Esophagus squamous epithelium (tissue), 5 donors: ENCODE data around the gene UGT1A5. TPM values are rescaled to one million over a fixed set of nuclear protein-coding genes. Genes with fewer than 3 reads are reported as not detected.
"Not testable (repeated sequence)": the region's sequence is repeated elsewhere in the genome, so short reads cannot be mapped to it uniquely, and the experiment has no call there.

Source experiments
- DNase-seq: peaks from one replicate; lab custom pipeline; 2025; lab: John Stamatoyannopoulos, UW
- H3K27ac ChIP-seq, 4 donors: fragments of 200-600 bp; sonication (generic); one replicate each; pipeline ENCODE4 v1.5.1; 2016 to 2019; ENCODE audit warnings: mild to moderate bottlenecking in 1 of 4
- H3K27me3 ChIP-seq, 4 donors: fragments of 200-600 bp; sonication (generic); 1 replicate in 3 of 4; 2 replicates in 1 of 4; pipeline versions ENCODE4 v1.5.1 to v1.6.0; 2017 to 2021; ENCODE audit warnings: antibody characterized with exemption in 1 of 4
- H3K36me3 ChIP-seq, 3 donors: fragments of 200-600 bp; sonication (generic); one replicate each; pipeline ENCODE4 v1.5.1; 2016 to 2019
- H3K4me1 ChIP-seq, 3 donors: fragments of 200-600 bp; sonication (generic); one replicate each; pipeline ENCODE4 v1.5.1; 2017 to 2019
- H3K4me3 ChIP-seq, 4 donors: fragments of 200-600 bp; sonication (generic); 1 replicate in 3 of 4; 2 replicates in 1 of 4; pipeline ENCODE4 v1.5.1; 2016 to 2019; ENCODE audit warnings: mild to moderate bottlenecking in 2 of 4, moderate library complexity in 1 of 4
- H3K9me3 ChIP-seq, 3 donors: fragments of 200-600 bp; sonication (generic); one replicate each; pipeline ENCODE4 v1.5.1; 2016 to 2019
- CTCF ChIP-seq, 6 experiments: fragments of 450-650 bp in 4 of 6; fragments of 200-600 bp in 2 of 6; sonication (generic) in 2 of 6; IDR thresholded peaks; one replicate each; pipeline ENCODE4 v1.5.1; 2016 to 2019; ENCODE audit warnings: antibody characterized with exemption in 6 of 6, mild to moderate bottlenecking in 4 of 6, moderate library complexity in 4 of 6
- POLR2A ChIP-seq, 4 donors: fragments of 450-650 bp; IDR thresholded peaks; one replicate each; pipeline ENCODE4 v1.6.1; 2017; ENCODE audit warnings: antibody characterized with exemption in 4 of 4, mild to moderate bottlenecking in 4 of 4, moderate library complexity in 3 of 4
- WGBS, 2 donors: methylation state at CpG; one replicate each; pipeline ENCODE4 v1.1.5; 2018; 5-methylcytosine and 5-hydroxymethylcytosine counted together
- intact Hi-C: fragments of 100-400 bp; cut with DNase I; formaldehyde crosslinking; loops from one replicate; pipeline ENCODE4 v1.15.0; 2022
- total RNA-seq, 4 donors: library from RNA; depleted of rRNA; stranded (reverse); fragments of >200 nt; gene quantifications; one replicate each; pipeline ENCODE4 v1.1.0, GENCODE V29; 2016
- donor health status: DM: yes; HTN: yes; CAD: no.

The UGT1A5 gene
- total RNA-seq, 4 donors from 2014 or later: 0.67 to 9.7 (median 5.8) TPM

GRCh38 chr2:233740870-233741269, 28.2 kb downstream of the UGT1A5 start:
- Histone ChIP-seq H3K4me3 (no peak overlapping the region), H3K27me3 (no peaks in the 10 kb centered on the region), H3K4me1 (no peaks in the 10 kb centered on the region), H3K36me3 (peaks cover 0 to 34% (median 0%) of the 10 kb centered on the region in 3 donors), H3K9me3 (no peaks in the 10 kb centered on the region), H3K27ac (no peak overlapping the region)
- no peak for TF ChIP-seq POLR2A (IDR thresholded peaks at IDR 0.05)
- no peak for DNase-seq
- WGBS, 2 donors: 66% methylated on average over 2 of the region's 2 CpGs
- intact Hi-C loops: no loop called here

DNA sequence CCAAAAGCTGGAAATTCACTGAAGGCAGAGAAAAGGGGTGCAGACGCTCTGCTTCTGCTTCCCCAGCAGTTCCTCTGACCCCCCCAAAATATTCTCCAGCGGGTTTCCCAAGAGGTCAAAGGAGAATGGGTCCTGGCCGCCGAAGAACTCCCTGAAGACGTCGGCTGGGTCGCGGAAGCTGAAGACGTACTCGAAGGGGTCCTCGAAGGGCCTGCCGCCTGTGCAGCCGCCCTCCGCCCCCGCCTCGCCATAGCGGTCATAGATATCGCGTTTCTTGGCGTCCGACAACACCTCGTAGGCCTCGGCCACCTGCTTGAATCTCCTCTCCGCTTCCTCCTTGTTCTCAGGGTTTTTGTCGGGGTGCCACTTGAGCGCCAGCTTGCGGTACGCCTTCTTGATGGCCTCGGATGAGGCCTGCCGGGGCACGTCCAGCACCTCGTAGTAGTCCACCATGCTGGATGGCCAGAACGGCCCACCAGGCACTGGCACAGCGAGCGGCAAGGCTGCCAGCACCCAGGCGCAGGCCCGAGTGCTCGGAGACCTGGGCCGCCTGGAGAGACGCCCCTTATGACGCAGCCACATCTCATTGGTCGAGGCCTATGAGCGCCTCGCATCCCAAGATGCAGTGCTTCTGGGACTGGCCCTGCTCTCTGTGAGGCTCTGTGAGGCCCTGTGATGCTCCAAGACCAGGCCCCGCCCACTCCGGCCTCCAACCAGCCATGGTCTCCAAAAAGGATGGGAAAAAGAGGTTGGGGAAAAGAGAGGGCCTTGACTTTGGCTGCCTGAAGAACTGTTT, 31.0 kb downstream of the UGT1A5 start:
- H3K9me3 ChIP-seq: no peaks in the 10 kb centered on the region
- no peak for TF ChIP-seq POLR2A (IDR thresholded peaks at IDR 0.05)
- TF ChIP-seq CTCF (IDR thresholded peaks at IDR 0.05): no peak
- 96 to 97% methylated on average over 19 to 24 of the region's 46 CpGs for WGBS, 2 donors
- no peak for DNase-seq
- no peaks in the 10 kb centered on the region for H3K4me1 ChIP-seq
- peaks cover 0 to 22% (median 0%) of the 10 kb centered on the region in 3 donors for H3K36me3 ChIP-seq
- H3K27ac ChIP-seq: no peak overlapping the region
- intact Hi-C loops: no loop called here
- no peak overlapping the region for H3K4me3 ChIP-seq
- no peaks in the 10 kb centered on the region for H3K27me3 ChIP-seq

DNA sequence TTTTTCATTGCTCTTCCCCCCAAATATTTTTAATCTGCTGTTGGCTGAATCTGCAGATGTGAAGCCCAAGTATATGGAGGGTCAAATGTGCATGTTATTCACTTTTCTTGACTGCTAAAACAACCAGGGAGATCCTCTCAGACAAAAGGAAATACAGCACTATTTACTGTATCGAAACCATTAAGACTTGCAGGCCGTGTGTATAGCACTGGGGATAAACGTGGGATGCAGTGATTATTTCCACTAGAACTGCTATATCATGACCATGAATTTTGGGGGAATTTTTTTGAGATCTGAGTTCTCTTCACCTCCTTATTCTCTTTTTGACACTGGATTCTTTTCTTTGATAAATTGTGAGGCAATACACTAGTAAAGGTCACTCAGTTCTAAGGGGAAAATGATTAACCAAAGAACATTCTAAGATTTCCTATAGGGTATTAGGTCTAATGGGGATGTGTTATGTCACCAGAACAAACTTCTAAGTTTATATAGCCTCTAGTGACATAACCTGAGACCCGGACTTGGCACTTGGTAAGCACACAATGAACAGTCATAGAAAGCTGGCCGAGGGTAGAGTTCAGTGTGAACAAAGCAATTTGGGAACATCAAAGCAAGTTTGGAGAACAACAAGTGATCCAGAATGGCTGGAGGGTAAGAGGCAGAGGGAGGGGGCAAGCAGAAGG, 32.5 kb downstream of the UGT1A5 start:
- intact Hi-C loops: no loop called here
- 65 to 72% methylated on average over 5 of the region's 5 CpGs for WGBS, 2 donors
- TF ChIP-seq CTCF (IDR thresholded peaks at IDR 0.05): no peak
- TF ChIP-seq POLR2A (IDR thresholded peaks at IDR 0.05): no peak

GRCh38 chr2:233745838-233746237, 33.1 kb downstream of the UGT1A5 start:
- intact Hi-C loops, H3K4me3 ChIP-seq, H3K4me1 ChIP-seq, H3K27ac ChIP-seq, H3K9me3 ChIP-seq, DNase-seq, H3K27me3 ChIP-seq: not testable (repeated sequence)
- 75 to 86% methylated on average over 2 of the region's 2 CpGs for WGBS, 2 donors
- H3K36me3 ChIP-seq: peaks cover 0 to 17% (median 0%) of the 10 kb centered on the region in 3 donors

More for the DNA sequence above, 32.5 kb downstream of the UGT1A5 start:
- no peak overlapping the region for H3K27ac ChIP-seq
- H3K9me3 ChIP-seq: no peaks in the 10 kb centered on the region
- no peak overlapping the region for H3K4me3 ChIP-seq
- no peaks in the 10 kb centered on the region for H3K4me1 ChIP-seq
- H3K27me3 ChIP-seq: no peaks in the 10 kb centered on the region
- no peak for DNase-seq
- peaks cover 0 to 22% (median 0%) of the 10 kb centered on the region in 3 donors for H3K36me3 ChIP-seq

GRCh38 chr2:233746475-233747282, 34.0 kb downstream of the UGT1A5 start:
- Histone ChIP-seq H3K27ac (no peak overlapping the region), H3K4me1 (no peaks in the 10 kb centered on the region), H3K27me3 (no peaks in the 10 kb centered on the region), H3K9me3 (no peaks in the 10 kb centered on the region), H3K4me3 (no peak overlapping the region), H3K36me3 (peaks cover 0 to 8% (median 0%) of the 10 kb centered on the region in 3 donors)
- intact Hi-C loops: no loop called here
- no peak for DNase-seq
- 75 to 82% methylated on average over 8 to 10 of the region's 10 CpGs for WGBS, 2 donors
- TF ChIP-seq POLR2A (IDR thresholded peaks at IDR 0.05) (no peak), CTCF (IDR thresholded peaks at IDR 0.05) (no peak)
